T-cell (primary cell): ENCODE data around the gene ADAMTS12. TPM values are rescaled to one million over a fixed set of nuclear protein-coding genes. Genes with fewer than 3 reads are reported as not detected.

ENCODE experiments used
- ATAC-seq, 4 experiments: fragments of 200-7000 bp in 3 of 4; fragments of 150-1000 bp in 1 of 4; cut with Tn5 transposase; replicated peaks in 1 of 4; 1 replicate in 3 of 4; 2 replicates in 1 of 4; pipeline ENCODE4 v1.10.0; 2021; ENCODE audit warnings: moderate library complexity in 3 of 4, mild to moderate bottlenecking in 2 of 4, moderate number of reproducible peaks in 1 of 4
- CTCF ChIA-PET, 2 donors: fragments of 300-600 bp; sonication (Branson Sonifier 250); formaldehyde crosslinking; loops; one replicate each; lab custom pipeline; 2022; ENCODE audit warnings: antibody characterized with exemption in 2 of 2; lab: Charles Lee
- POLR2A ChIA-PET, 2 donors: fragments of 300-600 bp; sonication (Branson Sonifier 250); formaldehyde crosslinking; loops; one replicate each; lab custom pipeline; 2022; ENCODE audit warnings: antibody characterized with exemption in 2 of 2; lab: Charles Lee
- DNase-seq, 35 experiments: peaks; one replicate each; pipeline versions ENCODE4 v3.0.0 to v3.0.0-alpha.2; 2013 to 2023
- H3K27ac ChIP-seq: one replicate; pipeline ENCODE4 v1.5.1; 2013; ENCODE audit warnings: low read length
- H3K27me3 ChIP-seq, 2 experiments: replicated peaks in 1 of 2; 1 replicate in 1 of 2; 2 replicates in 1 of 2; pipeline versions ENCODE4 v1.6.1 to v1.7.0; 2013; ENCODE audit warnings: low read length in 1 of 2, mixed read lengths in 1 of 2; ENCODE audit not compliant: control insufficient read depth in 2 of 2, insufficient read depth in 2 of 2; ENCODE audit errors: extremely low read depth in 1 of 2
- H3K36me3 ChIP-seq, 2 donors: 1 replicate in 1 of 2; 2 replicates in 1 of 2; pipeline versions ENCODE4 v1.6.1 to v1.7.0; 2013; ENCODE audit warnings: low read length in 1 of 2; ENCODE audit not compliant: control insufficient read depth in 2 of 2, insufficient read depth in 1 of 2; ENCODE audit errors: extremely low read depth in 1 of 2
- H3K4me1 ChIP-seq, 2 experiments: 1 replicate in 1 of 2; 2 replicates in 1 of 2; pipeline versions ENCODE4 v1.6.1 to v1.7.0; 2013; ENCODE audit warnings: low read length in 2 of 2, mixed read lengths in 1 of 2; ENCODE audit not compliant: insufficient read depth in 2 of 2, control insufficient read depth in 1 of 2; ENCODE audit errors: extremely low read depth in 1 of 2
- H3K4me3 ChIP-seq, 2 donors: 1 replicate in 1 of 2; 2 replicates in 1 of 2; pipeline versions ENCODE4 v1.5.1 to v1.7.0; 2013; ENCODE audit warnings: mild to moderate bottlenecking in 2 of 2, low read length in 1 of 2, moderate library complexity in 1 of 2; ENCODE audit not compliant: control insufficient read depth in 1 of 2; ENCODE audit errors: extremely low read depth in 1 of 2
- H3K9me3 ChIP-seq: 2 replicates; pipeline ENCODE4 v1.7.0; 2013
- H3K27ac Mint-ChIP-seq, 2 donors: one replicate each; pipeline ENCODE4 v1.8.0; 2020 to 2021; ENCODE audit warnings: mild to moderate bottlenecking in 2 of 2, mixed read lengths in 2 of 2
- H3K27me3 Mint-ChIP-seq, 2 donors: one replicate each; pipeline ENCODE4 v1.8.0; 2021 to 2022; ENCODE audit warnings: mixed read lengths in 2 of 2
- H3K36me3 Mint-ChIP-seq: one replicate; pipeline ENCODE4 v1.8.0; 2021; ENCODE audit warnings: mixed read lengths
- H3K4me1 Mint-ChIP-seq, 3 donors: one replicate each; pipeline ENCODE4 v1.8.0; 2020 to 2022; ENCODE audit warnings: mixed read lengths in 3 of 3, mild to moderate bottlenecking in 1 of 3
- H3K4me3 Mint-ChIP-seq, 3 donors: one replicate each; pipeline ENCODE4 v1.8.0; 2020 to 2022; ENCODE audit warnings: mild to moderate bottlenecking in 3 of 3, mixed read lengths in 3 of 3, moderate library complexity in 3 of 3
- H3K9me3 Mint-ChIP-seq, 3 donors: one replicate each; pipeline ENCODE4 v1.8.0; 2020 to 2022; ENCODE audit warnings: mixed read lengths in 3 of 3
- WGBS: methylation state at CpG from one replicate; pipeline ENCODE4 v1.1.5; 2013; ENCODE audit warnings: missing lambda C conversion rate; ENCODE audit not compliant: insufficient coverage; 5-methylcytosine and 5-hydroxymethylcytosine counted together
- total RNA-seq, 35 experiments: library from RNA in 6 of 35; stranded (reverse) in 6 of 35; fragments of 120-200 nt in 1 of 35; gene quantifications; one replicate each; pipeline versions ENCODE4 v1.2.1 to v1.2.4 and lab custom pipeline; 2013 to 2026

ADAMTS12 gene
- total RNA-seq, 5 donors from 2014 or later (not counting 1 experiment from before 2014, with no cell fraction given): 0.03 TPM; not detected in 4

DNA sequence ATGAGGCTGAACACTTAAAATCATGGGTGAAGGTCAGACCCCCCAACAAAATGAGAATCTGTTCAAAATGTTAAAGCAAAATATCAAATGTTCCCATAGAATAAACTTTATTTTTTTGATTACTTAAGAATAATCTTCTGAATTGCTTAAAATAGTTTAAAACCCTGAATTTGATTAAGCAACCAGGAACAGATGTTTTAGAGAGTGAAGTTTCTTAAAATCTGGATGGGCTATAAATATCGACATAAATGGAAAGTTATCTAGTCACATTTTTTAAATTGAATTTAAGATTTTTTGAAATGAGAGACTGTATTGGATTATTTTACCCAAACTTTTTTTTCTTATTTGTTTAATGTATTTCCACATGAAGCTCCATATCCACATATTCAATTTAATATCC, 98.5 kb downstream of the ADAMTS12 start:
- POLR2A ChIA-PET: no interaction called here
- no peaks in the 10 kb centered on the region for H3K9me3 Mint-ChIP-seq
- Histone ChIP-seq H3K4me3 (no peak overlapping the region), H3K36me3 (no peaks in the 10 kb centered on the region), H3K27ac (no peak overlapping the region), H3K9me3 (no peaks in the 10 kb centered on the region), H3K4me1 (no peaks in the 10 kb centered on the region), H3K27me3 (no peaks in the 10 kb centered on the region)
- ATAC-seq: no peak
- H3K27me3 Mint-ChIP-seq: no peaks in the 10 kb centered on the region
- H3K27ac Mint-ChIP-seq: no peak overlapping the region
- CTCF ChIA-PET: no interaction called here
- no peak overlapping the region for H3K4me3 Mint-ChIP-seq
- H3K36me3 Mint-ChIP-seq: no peaks in the 10 kb centered on the region
- H3K4me1 Mint-ChIP-seq: no peaks in the 10 kb centered on the region
- no CpG with 5 or more reads among the region's 1 CpG for WGBS
- DNase-seq: no peak

- H3K27ac Mint-ChIP-seq: no peak overlapping the region
- Histone ChIP-seq H3K27ac (no peak overlapping the region), H3K27me3 (no peaks in the 10 kb centered on the region), H3K4me1 (no peaks in the 10 kb centered on the region), H3K9me3 (no peaks in the 10 kb centered on the region), H3K36me3 (no peaks in the 10 kb centered on the region), H3K4me3 (no peak overlapping the region)
- H3K27me3 Mint-ChIP-seq: no peaks in the 10 kb centered on the region
- no peak for ATAC-seq
- no peaks in the 10 kb centered on the region for H3K36me3 Mint-ChIP-seq
- CTCF ChIA-PET: no interaction called here
- POLR2A ChIA-PET: no interaction called here
- H3K9me3 Mint-ChIP-seq: no peaks in the 10 kb centered on the region
- WGBS: 60% methylated on average over 1 of the region's 1 CpG
- H3K4me3 Mint-ChIP-seq: no peak overlapping the region
- DNase-seq: no peak
- H3K4me1 Mint-ChIP-seq: no peaks in the 10 kb centered on the region
Measured at GRCh38 chr5:33792559-33792958, 99.2 kb downstream of the ADAMTS12 start.

- POLR2A ChIA-PET: no interaction called here
- no peak overlapping the region for H3K4me3 Mint-ChIP-seq
Measured at GRCh38 chr5:33789567-33789957, 102.2 kb downstream of the ADAMTS12 start.

GRCh38 chr5:33788922-33789566, 102.7 kb downstream of the ADAMTS12 start:
- Histone ChIP-seq H3K4me1 (no peaks in the 10 kb centered on the region), H3K27ac (no peak overlapping the region), H3K27me3 (no peaks in the 10 kb centered on the region), H3K4me3 (no peak overlapping the region), H3K36me3 (no peaks in the 10 kb centered on the region), H3K9me3 (no peaks in the 10 kb centered on the region)
- Mint-ChIP-seq H3K4me3 (no peak overlapping the region), H3K9me3 (peaks cover 2 to 9% (median 5%) of the 10 kb centered on the region in 3 donors), H3K27ac (no peak overlapping the region), H3K27me3 (no peaks in the 10 kb centered on the region), H3K36me3 (no peaks in the 10 kb centered on the region), H3K4me1 (no peaks in the 10 kb centered on the region)
- 80% methylated on average over 1 of the region's 4 CpGs for WGBS
- CTCF ChIA-PET: no interaction called here
- DNase-seq (no peak), ATAC-seq (no peak)
- POLR2A ChIA-PET: no interaction called here

More at GRCh38 chr5:33789567-33789957, 102.2 kb downstream of the ADAMTS12 start:
- Mint-ChIP-seq H3K27me3 (no peaks in the 10 kb centered on the region), H3K4me1 (no peaks in the 10 kb centered on the region), H3K27ac (no peak overlapping the region), H3K36me3 (no peaks in the 10 kb centered on the region), H3K9me3 (peaks cover 2 to 7% (median 5%) of the 10 kb centered on the region in 3 donors)
- WGBS: 67% methylated on average over 4 of the region's 5 CpGs
- no peaks in the 10 kb centered on the region for H3K27me3 ChIP-seq
- H3K4me1 ChIP-seq: no peaks in the 10 kb centered on the region
- no peak for DNase-seq
- H3K9me3 ChIP-seq: no peaks in the 10 kb centered on the region
- no peak overlapping the region for H3K27ac ChIP-seq
- H3K4me3 ChIP-seq: no peak overlapping the region
- ATAC-seq: no peak
- CTCF ChIA-PET: no interaction called here
- no peaks in the 10 kb centered on the region for H3K36me3 ChIP-seq

DNA sequence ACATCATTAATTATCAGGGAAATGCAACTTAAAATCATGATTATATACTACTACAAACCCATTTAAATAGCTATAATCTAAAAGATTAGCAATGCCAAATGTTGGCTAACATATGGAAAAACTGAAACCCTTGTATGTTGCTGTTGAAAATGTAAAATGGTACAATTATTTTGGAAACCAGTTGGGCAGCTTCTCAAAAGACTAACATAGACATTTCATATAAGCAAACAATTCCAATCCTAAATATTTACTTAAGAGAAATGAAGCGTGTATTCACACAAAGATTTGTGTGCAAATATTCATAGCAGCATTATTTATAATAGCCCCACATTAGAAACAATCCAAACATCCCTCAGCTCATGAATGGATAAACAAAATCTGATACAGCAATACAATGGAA, 106.2 kb downstream of the ADAMTS12 start:
- Mint-ChIP-seq H3K27ac (no peak overlapping the region), H3K36me3 (no peaks in the 10 kb centered on the region), H3K4me1 (no peaks in the 10 kb centered on the region), H3K27me3 (peaks cover 0 to 4% of the 10 kb centered on the region in 2 donors), H3K4me3 (no peak overlapping the region), H3K9me3 (peaks cover 2 to 15% (median 5%) of the 10 kb centered on the region in 3 donors)
- POLR2A ChIA-PET: no interaction called here
- Histone ChIP-seq H3K9me3 (no peaks in the 10 kb centered on the region), H3K27ac (no peak overlapping the region), H3K36me3 (no peaks in the 10 kb centered on the region), H3K4me1 (no peaks in the 10 kb centered on the region), H3K4me3 (no peak overlapping the region), H3K27me3 (no peaks in the 10 kb centered on the region)
- DNase-seq (no peak), ATAC-seq (no peak)
- CTCF ChIA-PET: no interaction called here
- WGBS: no CpG with 5 or more reads among the region's 1 CpG

GRCh38 chr5:33781286-33781685, 110.5 kb downstream of the ADAMTS12 start:
- DNase-seq: no peak
- Mint-ChIP-seq H3K36me3 (no peaks in the 10 kb centered on the region), H3K9me3 (peaks cover 9 to 15% (median 12%) of the 10 kb centered on the region in 3 donors), H3K4me3 (no peak overlapping the region), H3K27me3 (peaks cover 0 to 9% of the 10 kb centered on the region in 2 donors), H3K27ac (no peak overlapping the region), H3K4me1 (no peaks in the 10 kb centered on the region)
- Histone ChIP-seq H3K27me3 (no peaks in the 10 kb centered on the region), H3K36me3 (no peaks in the 10 kb centered on the region), H3K9me3 (no peaks in the 10 kb centered on the region), H3K4me3 (no peak overlapping the region), H3K27ac (no peak overlapping the region), H3K4me1 (no peaks in the 10 kb centered on the region)
- ATAC-seq: no peak
- ChIA-PET POLR2A (no interaction called here), CTCF (no interaction called here)
